ENCODE results near the gene ABCC1.

DNA sequence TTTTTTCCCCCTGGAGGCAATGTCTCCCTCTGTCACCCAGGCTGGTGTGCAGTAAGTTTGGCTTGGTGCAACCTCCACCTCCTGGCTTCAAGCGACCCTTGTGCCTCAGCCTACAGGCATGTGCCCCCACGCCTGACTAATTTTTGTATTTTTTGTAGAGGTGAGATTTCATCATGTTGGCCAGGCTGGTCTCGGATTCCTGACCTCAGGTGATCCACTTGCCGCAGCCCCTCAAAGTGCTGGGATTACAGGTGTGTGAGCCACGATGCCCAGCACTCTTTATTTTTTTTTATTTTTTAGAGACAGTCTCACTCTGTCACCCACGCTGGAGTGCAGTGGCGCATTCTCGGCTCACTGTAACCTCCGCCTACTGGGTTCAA, 160.7 kb downstream of the ABCC1 start:
- TF ChIP-seq, protein P1, sequence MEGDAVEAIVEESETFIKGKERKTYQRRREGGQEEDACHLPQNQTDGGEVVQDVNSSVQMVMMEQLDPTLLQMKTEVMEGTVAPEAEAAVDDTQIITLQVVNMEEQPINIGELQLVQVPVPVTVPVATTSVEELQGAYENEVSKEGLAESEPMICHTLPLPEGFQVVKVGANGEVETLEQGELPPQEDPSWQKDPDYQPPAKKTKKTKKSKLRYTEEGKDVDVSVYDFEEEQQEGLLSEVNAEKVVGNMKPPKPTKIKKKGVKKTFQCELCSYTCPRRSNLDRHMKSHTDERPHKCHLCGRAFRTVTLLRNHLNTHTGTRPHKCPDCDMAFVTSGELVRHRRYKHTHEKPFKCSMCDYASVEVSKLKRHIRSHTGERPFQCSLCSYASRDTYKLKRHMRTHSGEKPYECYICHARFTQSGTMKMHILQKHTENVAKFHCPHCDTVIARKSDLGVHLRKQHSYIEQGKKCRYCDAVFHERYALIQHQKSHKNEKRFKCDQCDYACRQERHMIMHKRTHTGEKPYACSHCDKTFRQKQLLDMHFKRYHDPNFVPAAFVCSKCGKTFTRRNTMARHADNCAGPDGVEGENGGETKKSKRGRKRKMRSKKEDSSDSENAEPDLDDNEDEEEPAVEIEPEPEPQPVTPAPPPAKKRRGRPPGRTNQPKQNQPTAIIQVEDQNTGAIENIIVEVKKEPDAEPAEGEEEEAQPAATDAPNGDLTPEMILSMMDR (IDR thresholded peaks at IDR 0.05; ENCODE audit: control extremely low read depth in 1 of 3, insufficient read depth in 1 of 3, low read depth in 1 of 3, low read length in 3 of 3), result no peak
- TF ChIP-seq POLR2A (IDR thresholded peaks at IDR 0.05; ENCODE audit: control extremely low read depth in 1 of 2, low read depth in 2 of 2, low read length in 2 of 2), result no peak
